ENCODE results near the gene TASL. TPM values are rescaled to one million over a fixed set of nuclear protein-coding genes. Genes with fewer than 3 reads are reported as not detected.
"Not testable (repeated sequence)": the region's sequence is repeated elsewhere in the genome, so short reads cannot be mapped to it uniquely, and the experiment has no call there.

TASL gene
- total RNA-seq, 1 experiment from 2014 or later: not detected

- DNase-seq (ENCODE audit: low spot score): no peak
- in situ Hi-C loops (cut with HindIII; ENCODE audit: low sequenced_read_pairs): no loop called here
Measured at GRCh38 chrX:30586516-30586915, 8.9 kb upstream of the TASL start.

DNA sequence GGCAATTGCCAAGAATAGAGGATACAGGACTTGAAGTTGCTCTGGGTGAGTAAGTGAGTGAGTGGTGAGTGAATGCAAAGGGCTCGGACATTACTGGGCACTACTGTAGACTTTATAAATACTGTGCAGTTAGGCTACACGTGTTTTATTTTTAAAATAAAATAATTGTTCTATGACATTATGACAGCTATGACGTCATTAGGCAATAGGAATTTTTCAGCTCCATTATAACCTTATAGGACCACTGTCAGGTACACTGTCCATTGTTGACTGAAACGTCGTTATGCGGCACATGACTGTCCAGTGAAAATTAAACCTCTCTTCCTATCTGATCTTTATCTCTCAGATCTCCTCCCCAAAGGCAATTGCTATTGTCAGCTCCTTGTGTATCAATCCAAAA, 5.1 kb upstream of the TASL start:
- DNase-seq (ENCODE audit: low spot score): no peak
- in situ Hi-C loops (cut with HindIII; ENCODE audit: low sequenced_read_pairs): no loop called here

- no peak for DNase-seq (ENCODE audit: low spot score)
- in situ Hi-C loops (cut with HindIII; ENCODE audit: low sequenced_read_pairs): no loop called here
Measured at GRCh38 chrX:30580641-30581040, 3.1 kb upstream of the TASL start.

- in situ Hi-C loops (cut with HindIII; ENCODE audit: low sequenced_read_pairs): no loop called here
- DNase-seq (ENCODE audit: low spot score): no peak
Measured at GRCh38 chrX:30576881-30577280, 685 bp downstream of the TASL start.

- in situ Hi-C loops (cut with HindIII; ENCODE audit: low sequenced_read_pairs): no loop called here
Measured at GRCh38 chrX:30573125-30573524, 4.4 kb downstream of the TASL start.

GRCh38 chrX:30572678-30573077, 4.9 kb downstream of the TASL start:
- in situ Hi-C loops (cut with HindIII; ENCODE audit: low sequenced_read_pairs): no loop called here
- DNase-seq (ENCODE audit: low spot score): no peak

More at GRCh38 chrX:30573125-30573524, 4.4 kb downstream of the TASL start:
- no peak for DNase-seq (ENCODE audit: low spot score)

GRCh38 chrX:30572004-30572403, 5.6 kb downstream of the TASL start:
- in situ Hi-C loops (cut with HindIII; ENCODE audit: low sequenced_read_pairs): no loop called here
- DNase-seq (ENCODE audit: low spot score): no peak

DNA sequence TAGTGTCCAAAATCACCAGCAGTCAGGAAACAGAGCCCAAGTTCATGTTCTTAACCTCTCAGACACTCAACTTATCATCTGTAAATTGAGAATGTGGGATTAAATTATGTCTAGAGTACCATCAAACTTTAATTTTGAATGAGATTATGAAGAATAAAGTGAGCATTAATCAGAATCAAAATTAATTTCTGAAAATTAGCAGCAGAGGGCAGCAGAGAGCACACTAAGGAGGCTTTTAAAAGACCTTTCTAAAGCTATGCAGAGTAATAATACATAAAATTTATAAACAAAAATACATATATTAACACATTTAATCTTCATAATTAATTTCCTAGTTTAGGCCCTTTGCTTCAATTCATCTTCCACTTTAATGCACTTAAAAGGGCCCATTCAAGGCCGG, 7.1 kb downstream of the TASL start:
- peak; percentile 6 for DNase-seq (ENCODE audit: low spot score)
- in situ Hi-C loops (cut with HindIII; ENCODE audit: low sequenced_read_pairs): no loop called here

DNA sequence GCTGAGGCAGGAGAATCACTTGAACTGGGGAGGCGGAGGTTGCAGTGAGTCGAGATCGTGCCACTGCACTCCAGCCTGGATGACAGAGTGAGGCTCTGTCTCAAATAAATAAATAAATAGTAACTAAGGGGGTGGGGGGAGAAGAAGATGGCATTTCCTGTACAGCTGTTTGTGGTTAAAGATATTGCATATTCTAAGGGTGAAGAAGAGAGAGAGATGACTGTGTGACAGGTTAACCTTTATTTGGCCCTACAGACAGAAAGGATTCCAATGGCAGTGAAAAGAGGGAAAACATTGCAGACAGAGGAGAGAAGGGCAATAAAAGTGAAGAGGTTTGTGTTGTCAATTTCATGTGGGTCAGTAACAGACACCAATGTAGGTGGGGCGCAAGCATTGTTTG, 9.4 kb downstream of the TASL start:
- no peak for DNase-seq (ENCODE audit: low spot score)
- in situ Hi-C loops (cut with HindIII; ENCODE audit: low sequenced_read_pairs): no loop called here

DNA sequence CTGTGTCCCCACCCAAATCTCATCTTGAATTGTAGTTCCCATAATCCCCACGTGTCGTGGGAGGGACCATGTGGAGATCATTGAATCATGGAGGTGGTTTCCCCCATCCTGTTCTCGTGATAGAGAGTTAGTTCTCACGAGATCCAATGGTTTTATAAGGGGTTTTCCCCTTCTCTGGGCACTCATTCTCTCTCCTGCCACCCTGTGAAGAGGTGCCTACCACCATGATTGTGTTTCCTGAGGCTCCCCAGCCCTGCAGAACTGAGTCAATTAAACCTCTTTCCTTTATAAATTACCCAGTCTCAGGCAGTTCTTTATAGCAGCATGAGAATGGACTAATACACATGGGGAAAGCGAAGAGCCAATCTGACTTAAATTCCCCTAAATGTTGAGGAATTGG, 14.5 kb downstream of the TASL start:
- DNase-seq (ENCODE audit: low spot score); in situ Hi-C loops (cut with HindIII; ENCODE audit: low sequenced_read_pairs): not testable (repeated sequence)

DNA sequence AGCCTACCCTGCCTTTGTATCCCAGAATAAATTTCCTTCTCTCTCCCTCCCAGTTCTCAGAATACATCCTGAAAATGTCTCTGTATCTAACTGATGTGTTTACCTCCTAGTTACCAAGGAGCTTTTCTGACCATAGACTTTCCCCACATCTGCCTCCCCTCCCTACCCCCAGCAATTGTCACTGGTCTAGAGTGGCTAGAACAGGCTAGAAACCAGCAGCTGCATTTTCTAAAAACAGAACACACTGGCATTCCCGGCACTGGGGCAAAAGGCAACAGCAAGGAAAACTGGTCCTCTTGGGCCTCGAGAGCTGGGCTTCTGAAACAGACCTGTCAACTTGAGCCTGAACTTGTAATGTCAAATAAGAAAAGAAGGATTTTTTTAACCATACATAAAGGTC, 16.4 kb downstream of the TASL start:
- in situ Hi-C loops (cut with HindIII; ENCODE audit: low sequenced_read_pairs): no loop called here
- no peak for DNase-seq (ENCODE audit: low spot score)

DNA sequence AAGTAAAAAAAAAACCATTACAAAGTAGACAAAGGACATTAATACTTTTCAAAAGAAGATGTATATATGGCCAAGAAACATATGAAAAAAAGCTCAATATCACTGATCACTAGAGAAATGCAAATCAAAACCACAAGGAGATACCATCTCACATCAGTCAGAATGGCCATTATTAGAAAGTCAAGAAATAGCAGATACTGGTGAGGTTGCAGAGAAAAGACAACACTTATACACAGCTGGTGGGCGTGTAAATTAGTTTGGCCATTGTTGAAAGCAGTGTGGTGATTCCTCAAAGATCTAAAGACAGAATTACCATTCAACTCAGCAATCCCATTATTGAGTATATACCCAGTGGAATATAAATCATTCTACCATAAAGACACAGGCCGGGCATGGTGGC, 39.3 kb downstream of the TASL start:
- in situ Hi-C loops (cut with HindIII; ENCODE audit: low sequenced_read_pairs): no loop called here
- no peak for DNase-seq (ENCODE audit: low spot score)

GRCh38 chrX:30533835-30534234, 43.7 kb downstream of the TASL start:
- in situ Hi-C loops (cut with HindIII; ENCODE audit: low sequenced_read_pairs): no loop called here
- no peak for DNase-seq (ENCODE audit: low spot score)

- in situ Hi-C loops (cut with HindIII; ENCODE audit: low sequenced_read_pairs): no loop called here
- DNase-seq (ENCODE audit: low spot score): no peak
Measured at GRCh38 chrX:30533266-30533665, 44.3 kb downstream of the TASL start.

DNA sequence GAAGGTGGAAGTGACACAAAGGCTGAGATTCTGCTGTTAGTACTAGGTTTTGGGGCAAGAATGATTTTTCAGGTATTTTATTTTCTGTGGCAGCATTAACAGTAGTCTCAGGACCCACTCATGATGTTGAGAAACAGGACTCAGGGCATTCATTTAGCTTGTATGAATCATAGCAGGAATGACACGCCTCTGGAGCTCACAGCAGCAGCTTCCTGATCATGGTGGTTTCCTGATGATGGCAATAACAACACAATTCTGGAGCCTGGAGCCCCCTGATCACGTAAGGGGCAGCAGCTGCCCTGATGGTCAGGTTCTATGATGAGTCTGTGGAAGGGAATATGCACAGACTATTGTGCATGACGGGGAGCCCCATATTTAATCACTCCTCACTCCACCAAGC, 47.0 kb downstream of the TASL start:
- no peak for DNase-seq (ENCODE audit: low spot score)
- in situ Hi-C loops (cut with HindIII; ENCODE audit: low sequenced_read_pairs): no loop called here

DNA sequence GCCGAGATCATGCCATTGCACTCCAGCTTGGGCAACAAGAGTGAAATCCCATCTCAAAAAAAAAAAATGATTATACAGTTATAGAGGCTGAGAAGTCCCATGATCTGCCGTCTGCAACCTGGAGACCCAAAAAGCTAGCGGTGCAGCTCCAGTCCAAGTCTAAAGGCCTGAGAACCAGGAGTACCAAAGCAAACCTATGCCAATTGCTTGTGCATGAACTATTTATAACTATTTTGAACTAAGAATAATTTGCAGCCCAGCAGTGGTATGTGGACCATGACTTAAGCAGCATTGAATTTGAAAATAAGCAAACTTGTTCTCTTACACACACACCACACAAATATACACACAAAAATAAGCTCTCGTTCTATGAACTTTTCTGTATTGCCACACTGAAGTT, 51.8 kb downstream of the TASL start:
- no peak for DNase-seq (ENCODE audit: low spot score)
- in situ Hi-C loops (cut with HindIII; ENCODE audit: low sequenced_read_pairs): no loop called here

DNA sequence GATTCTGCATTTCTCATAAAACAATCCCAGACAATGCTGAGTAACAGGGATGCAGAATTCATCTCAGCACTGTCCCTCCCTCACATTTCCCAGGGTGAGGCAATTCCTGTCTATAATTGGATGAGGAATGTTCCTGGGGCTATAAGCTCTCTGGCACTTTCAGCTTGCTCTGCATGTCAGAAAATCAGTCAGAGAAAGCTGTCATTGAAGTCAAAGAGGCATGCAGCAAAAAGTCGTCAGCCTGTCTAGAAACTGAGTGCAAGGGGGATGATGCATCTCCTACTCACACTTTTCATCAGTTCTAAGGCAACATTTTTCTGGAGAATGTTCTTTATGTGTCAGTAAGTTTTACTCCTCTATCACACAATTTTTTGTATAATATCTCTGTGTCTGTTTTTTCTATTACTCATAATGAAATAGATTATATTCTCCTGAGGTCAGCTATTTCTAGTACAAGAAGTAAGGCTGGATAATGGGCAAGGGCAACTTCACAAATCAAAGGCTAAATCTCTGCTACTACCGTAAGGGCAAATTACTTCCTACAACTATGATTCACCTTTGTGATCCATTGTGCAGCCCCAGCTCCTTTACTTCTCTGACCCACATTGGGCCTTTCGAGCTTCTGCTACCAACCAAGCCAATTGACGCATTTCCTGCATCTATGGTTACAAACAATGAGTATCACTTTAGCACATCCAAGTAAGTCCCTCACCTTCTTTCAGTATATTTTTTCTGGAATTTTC, 56.0 kb downstream of the TASL start:
- no peak for DNase-seq (ENCODE audit: low spot score)
- in situ Hi-C loops (cut with HindIII; ENCODE audit: low sequenced_read_pairs): no loop called here

GRCh38 chrX:30513284-30513683, 64.3 kb downstream of the TASL start:
- no peak for DNase-seq (ENCODE audit: low spot score)
- in situ Hi-C loops (cut with HindIII; ENCODE audit: low sequenced_read_pairs): no loop called here

Data from G401 (cell line).